ENCODE data around the gene C1QTNF2. TPM values are rescaled to one million over a fixed set of nuclear protein-coding genes. Genes with fewer than 3 reads are reported as not detected.

The C1QTNF2 gene
- total RNA-seq, 6 experiments from 2014 or later: 0.76 to 2.9 (median 2.6) TPM

- H3K27ac Mint-ChIP-seq: no peak overlapping the region
- H3K4me1 Mint-ChIP-seq (ENCODE audit: low read depth): no peaks in the 10 kb centered on the region
- TF ChIP-seq CTCF (IDR thresholded peaks at IDR 0.05): no peak
- H3K4me3 Mint-ChIP-seq: no peak overlapping the region
- no peaks in the 10 kb centered on the region for H3K36me3 Mint-ChIP-seq (ENCODE audit: low read depth)
- H3K27me3 Mint-ChIP-seq (ENCODE audit: insufficient read depth): peaks cover 27% of the 10 kb centered on the region
- H3K9me3 Mint-ChIP-seq: no peaks in the 10 kb centered on the region
- no peak for DNase-seq
Observed at GRCh38 chr5:160298189-160298588, 72.2 kb downstream of the C1QTNF2 start.

- Mint-ChIP-seq H3K36me3 (ENCODE audit: low read depth) (no peaks in the 10 kb centered on the region), H3K27me3 (ENCODE audit: insufficient read depth) (peaks cover 27% of the 10 kb centered on the region), H3K9me3 (no peaks in the 10 kb centered on the region), H3K4me1 (ENCODE audit: low read depth) (no peaks in the 10 kb centered on the region), H3K27ac (no peak overlapping the region), H3K4me3 (no peak overlapping the region)
- TF ChIP-seq CTCF (IDR thresholded peaks at IDR 0.05): no peak
- no peak for DNase-seq
Observed at GRCh38 chr5:160297776-160298175, 72.7 kb downstream of the C1QTNF2 start.

Other genes with a start within 250 kb of the C1QTNF2 start
- not detected for gene FABP6, start 141.1 kb downstream of the C1QTNF2 start, total RNA-seq (2021; fragmentation: NEBNext Ultra II Directional; extraction: Animal tissue kit (Norgen Biotek cat#: 25700))
- not detected for gene CCNJL, start 58.1 kb downstream of the C1QTNF2 start, total RNA-seq (2021; fragmentation: NEBNext Ultra II Directional; extraction: Animal tissue kit (Norgen Biotek cat#: 25700))
- 1 to 10 TPM; 1.9 to 3.0 (median 2.6) TPM for gene FAM200C, start 29.4 kb upstream of the C1QTNF2 start, total RNA-seq (2021; fragmentation: NEBNext Ultra II Directional; extraction: Animal tissue kit (Norgen Biotek cat#: 25700))
- 10 to 100 TPM; 32.1 to 47.3 (median 42.1) TPM for gene SLU7, start 48.5 kb upstream of the C1QTNF2 start, total RNA-seq (2021; fragmentation: NEBNext Ultra II Directional; extraction: Animal tissue kit (Norgen Biotek cat#: 25700))
- 100 to 1,000 TPM in 5 of 6 experiments, 10 to 100 TPM in 1; 83.4 to 213 (median 194) TPM for gene PTTG1, start 51.2 kb upstream of the C1QTNF2 start, total RNA-seq (2021; fragmentation: NEBNext Ultra II Directional; extraction: Animal tissue kit (Norgen Biotek cat#: 25700))